PC-9 (cell line): ENCODE data around the gene ATP1A3.
"Not testable (repeated sequence)": the region's sequence is repeated elsewhere in the genome, so short reads cannot be mapped to it uniquely, and the experiment has no call there.

Experiments used
- CTCF ChIP-seq: fragments of 200-600 bp; sonication (generic); conservative IDR thresholded peaks from 2 replicates; pipeline ENCODE4 v1.6.1; 2017; ENCODE audit warnings: mixed run types, antibody characterized with exemption, mild to moderate bottlenecking, moderate library complexity
- EZH2 ChIP-seq: fragments of 200-600 bp; sonication (generic); IDR thresholded peaks from 2 replicates; pipeline ENCODE4 v1.8.0; 2017; ENCODE audit warnings: antibody characterized with exemption, low read depth

- not testable (repeated sequence) for TF ChIP-seq CTCF, EZH2
These were observed 46.5 kb upstream of the ATP1A3 start for GRCh38 chr19:42040491-42040890.
